Tracheal epithelial cell (primary cell): Measurements from ENCODE around the gene MED23. TPM values are rescaled to one million over a fixed set of nuclear protein-coding genes. Genes with fewer than 3 reads are reported as not detected.

Source experiments
- total RNA-seq: library from RNA; depleted of rRNA; stranded (reverse); fragments of >200 nt; gene quantifications from 2 replicates; pipeline ENCODE4 v1.2.1, GENCODE V29; 2014

Gene MED23
- 21.5 and 22.4 TPM in 2 replicates for total RNA-seq

GRCh38 chr6:131627724-131628682 is at the start of gene MED23:
TSS of gene MED23 (minus strand) at chr6:131628242. CDS start at chr6:131628049, 193 bp downstream.

GRCh38 chr6:131636880-131637792 is 9.1 kb upstream of the MED23 start, which contains the start of gene ENPP3:
TSS of gene ENPP3 (plus strand) at chr6:131637302. CDS start at chr6:131637385, 83 bp downstream.

GRCh38 chr6:131572686-131573415 is 55.2 kb downstream of the MED23 start, which contains the start of gene ARG1:
TSS of gene ARG1 (plus strand) at chr6:131573226. CDS start at chr6:131573283, 57 bp downstream.

Other genes starting within 250 kb of the MED23 start
- not detected in 2 replicates for gene ARG1, start 55.0 kb downstream of the MED23 start, total RNA-seq
- gene ENPP3, start 9.1 kb upstream of the MED23 start, total RNA-seq, result under 0.01 and 0.21 TPM in 2 replicates
- gene OR2A4, start 73.2 kb upstream of the MED23 start, total RNA-seq, result not detected in 2 replicates
- gene CTAGE9, start 82.8 kb upstream of the MED23 start, total RNA-seq, result not detected in 2 replicates
- gene ENPP1, start 179.8 kb upstream of the MED23 start, total RNA-seq, result under 0.01 and 0.72 TPM in 2 replicates